HPDE6-E6E7 (cell line): ENCODE data around the gene PPP1R1C.
"Not testable (repeated sequence)": the region's sequence is repeated elsewhere in the genome, so short reads cannot be mapped to it uniquely, and the experiment has no call there.

Experiments
- DNase-seq: peaks from one replicate; pipeline ENCODE4 v3.0.0; 2011; ENCODE audit warnings: missing footprints; ENCODE audit errors: extremely low spot score

PPP1R1C gene, protein sequence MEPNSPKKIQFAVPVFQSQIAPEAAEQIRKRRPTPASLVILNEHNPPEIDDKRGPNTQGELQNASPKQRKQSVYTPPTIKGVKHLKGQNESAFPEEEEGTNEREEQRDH

DNA sequence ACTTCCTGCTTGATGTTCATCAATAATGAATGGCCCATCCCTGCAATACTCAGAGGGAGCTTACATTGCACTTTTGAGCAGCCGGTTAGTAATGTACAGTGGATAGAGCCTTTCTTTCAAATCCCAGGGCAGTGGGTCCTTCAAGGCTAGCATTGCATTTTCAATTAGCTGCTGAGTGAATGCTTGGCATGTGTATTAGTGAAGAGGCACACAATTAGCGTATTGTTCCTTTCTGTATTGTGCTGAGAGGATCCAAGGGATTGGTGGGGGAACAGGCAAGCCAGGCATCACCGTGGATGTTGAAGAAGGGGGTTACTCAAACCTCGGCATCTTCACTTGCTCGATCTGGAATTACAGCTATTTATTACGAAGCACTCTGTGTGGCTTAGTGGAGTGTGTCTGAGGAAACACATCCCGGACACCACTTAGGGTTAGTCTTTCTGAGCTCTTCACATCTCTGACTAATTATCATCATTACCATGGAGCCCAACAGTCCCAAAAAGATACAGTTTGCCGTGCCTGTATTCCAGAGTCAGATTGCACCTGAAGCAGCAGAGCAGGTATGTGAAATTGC, at the start of gene PPP1R1C:
PPP1R1C (plus strand) TSS at position 222 of the 574 bp plus-strand sequence; CDS start at position 480, 258 bp downstream.
- DNase-seq: no peak

DNA sequence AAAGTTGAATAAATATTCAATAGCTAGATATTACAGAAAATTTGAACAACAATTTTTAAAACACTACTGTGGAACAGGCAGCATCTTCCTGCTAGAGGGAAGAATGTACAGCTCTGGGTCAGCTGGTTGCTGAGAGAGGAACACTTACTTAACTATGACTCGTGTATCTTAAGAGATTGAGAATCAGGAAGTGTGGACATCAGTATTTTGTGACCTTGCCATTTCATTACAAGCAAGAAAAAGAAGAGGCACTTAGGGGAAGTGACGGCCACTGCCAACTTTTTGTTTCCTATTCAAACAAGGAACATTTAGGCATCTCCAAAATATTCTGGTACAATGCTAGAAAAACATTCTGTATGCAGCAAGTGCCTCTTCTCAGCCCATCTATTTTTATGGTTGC, 48.2 kb upstream of the PPP1R1C start:
- no peak for DNase-seq

DNA sequence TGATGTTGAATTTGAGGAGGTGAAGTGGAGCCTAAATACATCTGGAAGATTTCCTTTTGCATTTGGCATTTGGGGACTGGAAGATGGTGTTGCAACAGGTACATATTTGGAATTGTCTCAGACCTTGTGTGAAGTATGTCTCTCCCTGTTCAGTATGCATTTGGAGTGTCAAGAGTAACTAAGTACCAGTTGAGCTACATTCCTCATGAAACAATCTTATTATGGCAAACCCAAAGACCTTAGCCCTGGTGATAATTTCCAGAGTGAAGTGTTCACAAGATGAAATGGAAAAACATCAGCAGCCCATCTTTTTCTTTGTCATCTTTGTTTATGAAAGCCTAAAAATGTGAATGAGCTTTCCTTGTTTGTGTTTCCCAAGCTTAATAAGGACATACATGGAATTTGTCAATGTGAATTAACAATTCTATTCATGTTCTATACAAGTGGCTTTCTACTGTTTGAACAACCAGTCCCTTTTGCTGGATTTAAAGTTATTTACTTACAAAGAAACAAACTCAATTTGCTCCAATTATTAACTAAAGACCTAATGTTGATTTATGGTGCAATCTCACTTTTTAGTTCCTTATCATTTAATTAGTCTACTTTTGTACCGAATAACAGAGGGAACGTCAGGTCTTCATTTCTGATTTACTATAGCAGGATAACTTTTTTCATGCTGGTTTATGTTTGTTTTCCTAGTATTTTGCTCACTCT, 42.1 kb upstream of the PPP1R1C start:
- DNase-seq: no peak

DNA sequence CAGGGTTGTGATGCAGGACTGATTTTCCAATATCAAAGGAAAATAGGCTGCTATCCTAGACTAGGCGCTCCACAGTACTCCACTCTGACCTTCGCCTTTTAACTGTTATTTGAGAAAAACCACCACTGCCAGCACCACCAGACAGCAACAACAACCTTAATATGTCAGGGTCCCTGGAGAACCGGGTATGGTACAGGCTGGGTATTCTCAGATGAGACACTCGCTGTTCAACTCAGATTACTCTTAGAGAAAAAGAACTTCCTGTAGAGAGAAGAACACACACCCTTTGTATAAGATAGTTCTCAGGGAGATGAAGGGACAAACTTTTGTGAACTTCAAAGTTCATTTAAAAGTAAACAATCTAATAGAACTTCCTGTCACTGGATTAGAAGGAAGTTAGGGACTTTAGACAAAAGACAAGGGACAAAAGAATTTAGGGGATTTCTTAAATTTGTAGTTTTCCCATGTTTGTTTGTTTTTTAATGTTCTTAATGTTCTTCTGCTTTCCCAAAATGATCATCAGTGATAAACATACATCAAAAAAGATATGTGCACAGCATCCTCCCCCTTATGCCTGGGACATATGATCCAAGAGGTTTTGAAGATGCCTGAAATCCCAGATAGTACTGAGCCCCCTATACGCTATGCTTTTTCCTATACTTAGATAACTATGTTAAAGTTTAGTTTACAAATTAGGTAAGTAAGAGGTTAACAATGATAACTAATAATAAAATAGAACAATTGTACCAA, 41.3 kb upstream of the PPP1R1C start:
- DNase-seq: no peak

DNA sequence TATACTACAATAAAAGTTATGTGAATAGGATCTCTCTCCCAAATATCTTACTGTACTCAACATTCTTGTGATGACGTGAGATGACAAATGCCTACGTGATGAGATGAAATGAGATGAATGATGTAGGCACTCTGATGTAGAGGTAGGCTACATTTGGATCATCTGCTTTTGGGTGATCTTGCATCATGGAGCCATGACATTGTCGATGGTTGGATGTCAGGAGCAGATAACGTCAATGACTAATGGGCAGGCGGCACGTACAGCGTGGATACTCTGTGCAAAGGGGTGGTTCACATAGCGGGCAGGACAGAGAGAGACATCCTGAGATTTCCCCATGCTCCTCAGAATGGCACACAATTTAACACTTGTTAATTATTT, 40.8 kb upstream of the PPP1R1C start:
- DNase-seq: no peak

DNA sequence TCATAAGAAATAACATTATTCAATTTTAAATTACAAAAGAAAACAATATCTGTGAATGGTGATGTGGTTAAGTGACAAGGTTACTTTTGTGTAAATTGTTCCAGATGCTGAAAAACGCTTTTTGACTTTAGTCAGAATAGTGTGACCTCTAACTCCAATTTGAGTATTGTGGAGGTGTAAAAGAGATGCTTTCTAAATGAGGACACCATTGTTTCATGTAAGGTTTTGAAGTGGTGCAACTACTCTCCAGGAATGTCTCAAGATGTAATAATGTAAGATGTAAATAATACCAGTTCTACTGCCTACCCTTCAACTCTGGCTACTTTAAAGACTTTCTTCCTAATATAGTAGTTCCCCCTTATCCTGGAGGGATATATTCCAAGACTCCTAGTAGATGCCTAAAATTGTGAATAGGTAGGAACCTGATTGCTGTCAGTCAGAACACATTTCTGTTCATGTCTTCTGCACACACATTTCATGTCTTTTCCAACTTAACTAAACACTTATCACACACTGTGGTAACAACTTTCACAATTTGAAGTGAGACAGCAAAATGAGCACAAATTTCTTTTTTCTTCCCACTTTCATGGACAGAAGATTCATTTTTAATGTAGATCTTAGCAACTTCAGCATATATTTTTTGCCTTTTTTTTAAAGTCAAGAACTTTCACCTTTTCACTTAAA, 39.1 kb upstream of the PPP1R1C start:
- no peak for DNase-seq

DNA sequence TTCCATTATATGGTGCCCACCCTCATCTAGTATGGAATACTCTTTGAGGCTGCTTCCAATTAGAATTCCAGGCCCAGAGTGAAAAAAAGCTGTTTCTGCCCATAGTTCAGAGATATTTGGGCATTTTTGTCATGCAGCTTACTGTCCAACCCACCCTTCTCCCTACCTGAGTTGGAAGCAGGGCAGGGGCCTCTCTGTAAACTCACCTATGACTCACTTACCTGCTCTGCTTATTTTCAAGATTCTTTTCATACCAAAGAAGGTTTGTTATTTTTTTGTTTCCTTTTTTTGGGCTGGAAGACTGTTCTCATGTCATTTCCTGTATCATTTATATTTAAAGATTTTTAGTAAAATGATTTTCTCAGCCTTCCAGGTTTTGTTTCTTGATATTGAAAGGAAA, 38.4 kb upstream of the PPP1R1C start:
- DNase-seq: no peak

DNA sequence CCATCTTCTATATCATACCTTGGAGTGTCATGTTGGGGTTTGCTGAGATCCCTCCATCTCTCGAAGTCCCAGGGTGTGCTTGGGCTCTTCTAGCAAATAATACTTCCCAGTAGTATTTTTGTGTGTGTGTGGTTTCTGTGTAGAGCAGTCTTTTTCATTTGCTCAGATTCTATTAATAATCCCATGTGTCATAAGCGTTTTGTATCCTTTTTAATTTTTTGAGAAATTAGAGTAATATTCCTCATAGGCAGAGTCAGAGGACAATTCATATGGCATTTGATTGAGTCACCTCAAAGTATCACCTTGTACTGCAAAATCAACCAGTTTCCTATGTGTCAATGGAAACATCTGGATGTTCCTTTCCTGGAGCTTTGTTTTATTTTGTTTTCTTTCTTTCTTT, 37.4 kb upstream of the PPP1R1C start:
- DNase-seq: no peak

DNA sequence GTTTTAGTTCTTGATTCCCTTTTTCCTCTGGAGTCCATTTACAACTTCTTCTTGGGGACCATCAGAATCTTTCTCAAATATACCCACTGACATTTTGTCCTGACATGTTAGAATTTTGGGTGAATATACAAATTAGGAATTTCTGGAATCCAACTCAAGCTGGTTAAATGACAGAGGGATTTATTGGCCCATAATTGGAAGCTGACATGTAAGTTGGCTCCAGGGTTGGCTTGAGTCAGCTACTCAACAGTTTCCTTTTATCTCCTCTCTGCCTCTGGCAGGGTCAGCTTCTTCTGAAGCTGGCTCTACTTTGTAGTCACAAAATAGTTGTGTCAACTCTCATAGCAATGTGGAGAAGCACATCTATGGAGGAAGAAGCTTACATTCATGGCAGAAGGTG, 36.6 kb upstream of the PPP1R1C start:
- DNase-seq: no peak

DNA sequence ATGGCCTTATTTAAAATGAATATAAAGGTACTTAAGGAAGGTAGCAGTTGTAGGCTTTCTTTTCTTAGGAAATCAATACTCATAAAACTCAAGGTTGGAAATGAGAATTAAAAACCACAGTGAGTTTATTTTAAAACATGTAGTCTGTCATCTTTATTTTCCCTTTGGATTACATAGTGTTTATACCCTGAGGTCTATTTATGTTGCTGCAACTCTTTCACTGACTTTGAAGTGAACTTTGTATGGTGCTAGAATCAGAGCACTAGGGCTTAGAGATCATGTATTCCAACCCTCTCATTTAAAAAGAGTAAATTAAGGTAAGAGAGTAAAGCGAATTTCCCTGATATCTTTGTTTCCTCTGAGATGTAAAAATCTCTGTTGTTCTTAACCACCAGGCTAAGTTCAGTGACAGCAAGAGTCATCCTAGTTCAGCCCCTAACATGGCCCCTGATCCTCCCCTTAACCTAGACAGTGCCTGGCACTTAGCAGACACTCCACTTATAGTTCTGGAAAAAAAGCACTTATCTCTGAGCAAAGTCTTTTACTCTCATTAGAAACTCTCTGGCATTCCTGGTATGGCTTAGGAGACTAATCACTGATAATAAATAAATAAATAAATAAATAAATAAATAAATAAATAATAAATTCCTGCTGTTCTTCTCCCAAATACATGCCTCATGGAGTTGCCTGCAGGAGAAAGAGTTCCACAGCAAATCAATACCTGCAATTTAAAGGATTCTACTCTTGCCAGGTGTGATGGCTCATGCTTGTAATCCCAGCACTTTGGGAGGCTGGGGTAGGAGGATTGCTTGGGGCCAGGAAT, 33.0 kb upstream of the PPP1R1C start:
- DNase-seq: no peak

DNA sequence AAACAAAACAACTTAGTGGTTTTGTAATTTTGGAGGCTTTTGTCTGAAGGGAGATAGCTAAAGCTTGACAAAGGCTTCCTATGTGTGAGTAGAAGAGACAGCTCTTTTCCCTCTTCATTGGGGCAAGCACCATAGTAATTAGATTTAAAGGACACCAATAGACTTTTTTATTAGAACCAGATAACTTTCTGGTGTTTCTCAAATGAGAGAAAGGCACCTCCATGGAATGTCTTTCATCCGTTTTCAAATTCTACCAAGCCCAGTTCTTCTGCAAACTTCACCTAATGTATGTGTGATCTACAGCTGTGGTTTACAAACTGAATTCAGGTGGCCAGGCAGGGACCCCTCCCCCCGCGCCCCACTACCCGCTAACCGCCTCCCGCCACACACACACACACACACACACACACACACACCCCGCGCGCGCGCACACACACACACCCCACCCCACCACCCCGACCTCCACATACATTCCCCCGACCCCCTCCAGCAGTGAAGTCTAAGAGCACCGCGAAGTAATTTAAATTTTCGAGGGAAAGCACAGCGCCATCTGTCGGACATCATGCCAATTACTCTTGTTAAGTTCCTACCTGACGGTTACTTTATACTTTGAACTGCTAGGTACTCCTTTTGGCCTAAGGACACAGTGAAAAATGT, 31.6 kb upstream of the PPP1R1C start:
- no peak for DNase-seq

DNA sequence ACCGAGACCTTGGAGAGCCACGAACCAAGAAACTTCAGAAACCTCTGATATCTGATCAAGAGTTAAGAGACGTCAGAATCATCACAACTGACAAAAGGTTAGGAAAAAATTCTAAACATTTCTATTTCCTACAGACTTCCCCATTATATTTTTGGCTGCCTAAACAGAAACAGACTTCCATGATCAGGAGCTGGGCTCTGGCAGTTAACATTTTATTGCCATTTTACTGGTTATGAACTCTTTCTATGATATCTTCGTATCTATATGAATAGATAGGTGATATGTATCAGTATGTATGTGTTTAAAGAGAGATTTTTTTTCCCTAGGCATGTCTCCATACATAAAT, 31.1 kb upstream of the PPP1R1C start:
- no peak for DNase-seq

DNA sequence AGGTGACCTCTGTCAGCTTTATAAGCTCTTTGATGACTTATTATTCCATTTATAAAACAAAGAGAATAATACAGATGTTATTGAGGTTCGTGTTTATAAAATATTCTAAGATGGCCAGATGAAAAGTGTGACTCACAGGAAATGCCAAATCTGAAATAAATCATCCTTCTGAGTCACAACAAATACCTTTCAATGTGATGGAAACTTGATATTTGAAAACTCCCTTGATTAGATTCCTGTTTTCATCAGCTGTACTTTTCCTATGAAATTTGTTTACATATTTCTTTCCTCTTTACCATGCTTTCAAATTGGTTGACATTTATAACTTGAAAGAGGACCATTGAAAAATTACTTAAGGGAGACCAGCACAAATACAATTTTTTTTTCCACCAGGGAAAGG, 30.6 kb upstream of the PPP1R1C start:
- no peak for DNase-seq

DNA sequence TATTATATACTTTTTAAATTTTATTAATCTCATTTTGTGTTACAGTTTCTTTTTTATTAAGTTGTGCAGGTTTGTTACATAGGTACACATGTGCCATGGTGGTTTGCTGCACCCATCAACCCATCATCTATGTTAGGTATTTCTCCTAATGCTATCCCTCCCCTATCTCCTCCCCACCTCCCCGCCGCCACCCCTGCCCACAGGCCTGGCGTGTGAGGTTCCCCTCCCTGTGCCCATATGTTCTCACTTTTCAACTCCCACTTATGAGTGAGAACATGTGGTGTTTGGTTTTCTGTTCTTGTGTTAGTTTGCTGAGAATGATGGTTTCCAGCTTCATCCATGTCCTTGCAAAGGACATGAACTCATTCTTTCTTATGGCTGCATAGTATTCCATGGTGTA, 29.8 kb upstream of the PPP1R1C start:
- DNase-seq: not testable (repeated sequence)

DNA sequence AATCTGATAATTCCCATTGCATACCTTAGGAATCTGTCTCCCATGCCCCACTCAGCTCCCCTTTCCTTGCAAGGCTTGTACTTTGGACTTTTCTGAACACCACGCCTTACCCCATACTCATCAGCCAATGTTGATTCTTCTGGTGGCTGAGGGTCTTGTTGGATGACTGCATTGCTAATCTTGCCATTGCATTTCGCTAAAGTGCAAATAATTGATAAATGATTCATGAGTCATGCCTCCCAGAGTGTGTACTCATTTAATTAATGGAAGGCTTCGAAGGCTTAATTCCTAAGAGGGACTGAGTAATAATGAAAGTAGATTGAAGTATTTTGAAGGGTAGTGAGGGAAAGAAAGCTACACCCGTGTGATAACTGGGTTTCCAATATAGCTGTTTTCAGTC, 28.0 kb upstream of the PPP1R1C start:
- DNase-seq: no peak

DNA sequence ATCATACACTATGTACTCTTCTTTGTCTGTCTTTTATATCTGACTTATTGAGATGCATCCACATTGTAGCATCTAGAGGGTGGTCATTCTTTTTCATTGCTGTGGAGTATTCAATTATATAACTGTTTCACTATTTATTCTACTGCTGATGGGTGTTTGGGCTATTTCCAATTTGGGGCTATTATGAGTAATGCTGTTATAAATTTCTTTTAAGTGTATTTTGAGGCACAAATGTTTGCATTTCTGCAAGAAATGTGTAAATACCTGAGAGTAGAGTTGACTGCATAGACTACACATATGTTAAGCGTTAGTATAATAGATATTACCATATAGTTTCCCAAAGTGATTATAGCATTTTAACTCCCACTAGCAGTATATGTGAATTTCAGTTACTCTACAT, 26.9 kb upstream of the PPP1R1C start:
- no peak for DNase-seq

DNA sequence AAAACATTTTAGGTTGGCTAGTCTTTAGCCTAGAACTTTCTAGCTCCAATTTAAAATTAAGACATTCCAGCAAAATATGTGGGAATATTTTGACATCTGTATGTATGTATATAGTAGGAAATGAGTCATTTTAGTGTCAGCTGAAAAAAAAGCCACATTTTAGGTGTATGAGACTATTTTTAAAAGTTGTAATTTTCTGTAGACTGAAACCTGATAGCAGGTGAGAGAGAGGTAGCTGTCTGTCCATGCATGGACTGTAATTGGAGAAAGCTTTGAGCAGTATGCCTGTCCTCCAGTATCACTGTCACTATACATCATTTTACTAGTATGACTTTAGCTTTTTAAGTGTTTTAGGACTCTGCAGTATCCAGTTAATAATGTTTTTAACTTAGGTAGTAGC, 26.1 kb upstream of the PPP1R1C start:
- DNase-seq: no peak

DNA sequence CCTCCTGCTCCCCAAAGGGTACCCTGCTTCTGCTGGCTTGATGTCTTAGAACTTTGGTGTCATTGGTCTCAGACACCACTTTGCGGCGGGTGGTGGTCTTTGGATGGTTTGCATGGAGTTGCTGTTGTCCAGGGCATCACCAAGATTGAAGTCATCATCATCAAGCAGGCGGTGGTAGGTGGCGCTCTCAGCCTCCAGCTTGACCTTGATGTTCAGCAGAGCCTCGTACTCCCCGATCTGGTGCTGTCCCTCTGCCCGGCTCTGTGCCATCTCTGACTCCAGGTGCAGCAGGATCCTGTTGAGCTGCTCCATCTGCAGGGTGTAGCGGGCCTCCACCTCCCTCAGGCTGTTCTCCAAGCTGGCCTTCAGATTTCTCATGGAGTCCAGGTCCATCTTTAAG, 24.5 kb upstream of the PPP1R1C start:
- not testable (repeated sequence) for DNase-seq

DNA sequence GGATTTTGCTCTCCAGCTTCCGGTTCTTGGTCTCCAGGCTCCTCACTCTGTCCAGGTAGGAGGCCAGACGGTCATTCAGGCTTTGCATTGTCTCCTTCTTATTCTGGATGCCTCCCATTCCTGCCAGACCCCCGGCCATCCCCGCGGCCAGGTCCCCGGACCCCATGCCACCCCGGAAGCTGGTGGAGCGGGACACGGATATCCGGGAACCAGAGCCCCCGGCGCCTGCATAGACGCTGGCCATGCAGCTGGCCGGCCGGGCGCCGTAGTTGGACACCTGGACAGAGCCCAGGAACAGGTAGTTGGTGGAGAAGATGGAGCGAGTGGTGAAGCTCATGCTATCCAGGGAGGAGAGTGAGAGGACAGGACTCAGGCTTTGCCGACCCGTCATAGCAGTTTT, 23.5 kb upstream of the PPP1R1C start:
- DNase-seq: no peak

DNA sequence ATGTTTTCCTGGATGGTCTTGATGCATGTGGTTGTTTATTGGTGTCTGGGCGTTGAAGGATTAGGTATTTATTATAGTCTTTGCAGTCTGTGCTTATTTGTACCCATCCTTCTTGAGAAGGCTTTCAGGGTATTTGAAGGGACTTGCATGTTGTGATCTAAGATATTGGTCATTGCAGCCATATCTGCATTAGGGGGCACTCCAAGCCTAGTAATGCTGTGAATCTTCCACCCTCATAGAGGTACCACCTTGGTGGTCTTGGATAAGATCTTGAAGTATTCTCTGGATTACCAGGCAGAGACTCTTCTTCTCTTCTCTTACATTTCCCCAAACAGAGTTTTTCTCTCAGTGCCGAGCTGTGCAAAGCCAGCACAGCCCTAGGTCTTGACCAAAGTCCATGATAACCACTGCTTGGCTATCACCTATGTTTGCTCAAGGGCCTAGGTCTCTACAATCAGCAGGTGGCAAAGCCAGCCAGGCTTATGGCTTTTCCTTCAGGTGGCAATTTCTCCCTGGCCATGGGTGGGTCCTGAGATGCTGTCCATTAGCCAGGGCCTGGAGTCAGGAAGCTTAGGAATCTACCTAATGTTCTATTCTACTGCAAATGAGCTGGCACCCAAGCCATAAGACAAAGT, 15.4 kb upstream of the PPP1R1C start:
- no peak for DNase-seq

DNA sequence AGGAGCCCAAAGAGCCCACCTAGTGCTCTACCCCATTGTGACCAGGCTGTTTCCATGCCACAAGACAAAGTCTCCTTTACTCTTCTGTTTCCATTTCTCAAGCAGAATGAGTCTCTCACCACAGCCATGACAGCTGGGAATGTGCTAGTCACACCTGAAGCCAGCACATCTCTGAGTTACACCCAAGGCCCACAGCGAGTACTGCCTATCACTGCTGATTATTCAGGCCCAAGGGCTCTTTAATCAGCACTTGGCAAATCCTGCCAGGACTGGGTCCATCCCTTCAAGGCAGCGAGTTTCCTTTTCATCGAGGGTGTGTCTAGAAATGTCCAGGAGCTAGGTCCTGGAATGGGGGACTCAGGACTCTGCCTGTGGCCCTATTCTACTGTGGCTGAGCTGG, 14.6 kb upstream of the PPP1R1C start:
- no peak for DNase-seq
